H1 (cell line): Measurements from ENCODE around the gene TTLL5.

Experiments used
- BRCA1 ChIP-seq: IDR thresholded peaks from 2 replicates; pipeline ENCODE4 v1.6.1; 2012; ENCODE audit warnings: low read depth, low read length, improper control_type of control experiment
- POLR2A ChIP-seq, 2 experiments: IDR thresholded peaks; 1 replicate in 1 of 2; 2 replicates in 1 of 2; pipeline ENCODE4 v1.6.1; 2011; ENCODE audit warnings: low read depth in 2 of 2, low read length in 2 of 2, mild to moderate bottlenecking in 2 of 2; ENCODE audit errors: control extremely low read depth in 1 of 2
- TF ChIP-seq, protein P1 (sequence below), 3 experiments: IDR thresholded peaks; 1 replicate in 2 of 3; 2 replicates in 1 of 3; pipeline versions ENCODE4 v1.5.1 to v1.6.1; 2011; ENCODE audit warnings: low read length in 3 of 3, mild to moderate bottlenecking in 3 of 3, inconsistent platforms in 2 of 3, low read depth in 1 of 3, moderate library complexity in 1 of 3; ENCODE audit not compliant: insufficient read depth in 1 of 3; ENCODE audit errors: control extremely low read depth in 1 of 3

DNA sequence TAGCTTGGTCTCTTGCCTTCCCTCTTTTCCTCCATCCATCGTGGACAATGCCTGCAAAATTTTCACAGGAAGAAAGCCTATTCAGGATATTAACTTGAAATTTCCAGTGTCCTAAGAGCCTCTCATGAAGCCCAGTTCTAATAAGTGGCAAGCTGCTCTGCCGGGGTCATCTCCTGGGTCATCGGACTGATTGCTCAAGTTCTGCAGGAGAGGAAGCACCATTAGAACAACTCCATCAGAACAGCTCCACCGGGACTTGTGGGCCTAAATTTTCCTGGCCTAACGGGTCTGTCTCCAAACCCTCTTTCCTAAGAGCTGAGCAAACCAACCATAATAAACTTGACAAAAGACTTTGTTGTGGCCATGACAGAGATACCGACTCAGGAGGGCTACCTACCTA lies 14.3 kb upstream of the TTLL5 start:
- TF ChIP-seq, protein P1, sequence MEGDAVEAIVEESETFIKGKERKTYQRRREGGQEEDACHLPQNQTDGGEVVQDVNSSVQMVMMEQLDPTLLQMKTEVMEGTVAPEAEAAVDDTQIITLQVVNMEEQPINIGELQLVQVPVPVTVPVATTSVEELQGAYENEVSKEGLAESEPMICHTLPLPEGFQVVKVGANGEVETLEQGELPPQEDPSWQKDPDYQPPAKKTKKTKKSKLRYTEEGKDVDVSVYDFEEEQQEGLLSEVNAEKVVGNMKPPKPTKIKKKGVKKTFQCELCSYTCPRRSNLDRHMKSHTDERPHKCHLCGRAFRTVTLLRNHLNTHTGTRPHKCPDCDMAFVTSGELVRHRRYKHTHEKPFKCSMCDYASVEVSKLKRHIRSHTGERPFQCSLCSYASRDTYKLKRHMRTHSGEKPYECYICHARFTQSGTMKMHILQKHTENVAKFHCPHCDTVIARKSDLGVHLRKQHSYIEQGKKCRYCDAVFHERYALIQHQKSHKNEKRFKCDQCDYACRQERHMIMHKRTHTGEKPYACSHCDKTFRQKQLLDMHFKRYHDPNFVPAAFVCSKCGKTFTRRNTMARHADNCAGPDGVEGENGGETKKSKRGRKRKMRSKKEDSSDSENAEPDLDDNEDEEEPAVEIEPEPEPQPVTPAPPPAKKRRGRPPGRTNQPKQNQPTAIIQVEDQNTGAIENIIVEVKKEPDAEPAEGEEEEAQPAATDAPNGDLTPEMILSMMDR (IDR thresholded peaks at IDR 0.05; ENCODE audit: control extremely low read depth in 1 of 3, insufficient read depth in 1 of 3, low read depth in 1 of 3, low read length in 3 of 3) = no peak
- no peak for TF ChIP-seq POLR2A (IDR thresholded peaks at IDR 0.05; ENCODE audit: control extremely low read depth in 1 of 2, low read depth in 2 of 2, low read length in 2 of 2)
- TF ChIP-seq BRCA1 = no peak
